ENCODE data around the gene GDI1. TPM values are rescaled to one million over a fixed set of nuclear protein-coding genes. Genes with fewer than 3 reads are reported as not detected.

Gene GDI1
- total and polyA plus RNA-seq, 10 of the 15 experiments (the other 5 are each of a cell fraction or from before 2014, with no cell fraction given), result 0.92 to 102 (median 49.6) TPM

DNA sequence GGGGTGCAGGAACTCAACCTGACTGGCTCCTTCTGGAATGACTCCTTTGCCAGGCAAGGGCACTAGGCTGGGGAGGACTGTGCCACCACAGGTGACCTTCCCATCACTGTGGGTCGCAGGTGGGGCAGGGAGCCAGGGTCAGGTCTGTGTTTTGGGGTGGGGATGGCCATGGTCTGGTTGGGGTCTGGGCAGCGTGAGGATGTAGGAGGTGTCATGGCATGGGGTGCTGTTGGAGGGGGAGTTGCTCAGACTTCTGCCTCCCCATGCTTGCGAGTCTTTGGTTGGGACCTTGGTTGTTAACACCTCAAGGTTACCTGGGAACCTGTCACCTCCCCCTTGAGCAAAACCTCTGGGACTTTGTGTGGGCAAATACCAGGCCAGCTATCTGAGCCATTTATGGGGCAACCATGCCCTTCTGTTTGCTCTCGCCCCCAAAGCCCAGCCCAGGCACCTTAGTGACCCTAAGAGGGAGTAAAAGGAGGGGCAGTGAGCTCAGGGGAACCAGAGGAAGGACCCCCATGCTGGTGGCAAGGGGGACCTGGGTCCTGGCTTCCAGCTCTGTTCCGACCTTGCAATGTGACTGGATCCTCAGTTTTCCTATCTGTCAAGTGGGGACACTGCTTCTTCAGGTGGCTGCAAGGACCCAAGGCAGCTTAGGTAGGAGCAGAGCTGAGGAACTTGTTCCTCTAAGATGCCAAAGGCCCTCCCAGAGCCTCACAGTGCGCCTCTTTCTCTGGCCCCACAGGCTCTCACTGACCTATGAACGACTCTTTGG is 2.4 kb upstream of the GDI1 start:
- no TSS peak for BruUV-seq (replicated peaks)
- intact Hi-C loops (cut with micrococcal nuclease; ENCODE audit: unreplicated experiment) (loop anchor here (5.0 kb wide), 2 partner anchors 37 to 43 kb away; partner anchors contain the start of genes LAGE3 and RPL10), in situ Hi-C loops (cut with MboI) (no loop called here)
- ATAC-seq (no peak), DNase-seq (ENCODE audit: low read depth, low spot score) (no peak), FAIRE-seq (no peak)
- RAD21 ChIA-PET (ENCODE audit: unreplicated experiment), result no interaction called here
- 54% methylated on average over 7 of the region's 7 CpGs for WGBS (ENCODE audit: insufficient coverage, insufficient replicate concordance, low lambda C conversion rate, missing lambda C conversion rate)
- H3K4me1 ChIP-seq (ENCODE audit: control insufficient read depth, insufficient read depth, low read length), result no peaks in the 10 kb centered on the region
- no peaks in the 10 kb centered on the region for H3K27me3 ChIP-seq (replicated peaks in 1 of 2; ENCODE audit: control insufficient read depth in 2 of 2, insufficient read depth in 2 of 2, low read length in 1 of 2)
- H3K36me3 ChIP-seq (ENCODE audit: control insufficient read depth in 2 of 2, insufficient read depth in 2 of 2, low read length in 1 of 2), result peaks cover 0 to 2% of the 10 kb centered on the region in 2 experiments; a peak in 1 of 4 replicates
- TF ChIP-seq POLR2A (IDR thresholded peaks at IDR 0.05; ENCODE audit: low read depth, low read length), result 0 out of 2 replicates have a peak, but pooled peaks have one; percentile 34
- TF ChIP-seq, protein P1, sequence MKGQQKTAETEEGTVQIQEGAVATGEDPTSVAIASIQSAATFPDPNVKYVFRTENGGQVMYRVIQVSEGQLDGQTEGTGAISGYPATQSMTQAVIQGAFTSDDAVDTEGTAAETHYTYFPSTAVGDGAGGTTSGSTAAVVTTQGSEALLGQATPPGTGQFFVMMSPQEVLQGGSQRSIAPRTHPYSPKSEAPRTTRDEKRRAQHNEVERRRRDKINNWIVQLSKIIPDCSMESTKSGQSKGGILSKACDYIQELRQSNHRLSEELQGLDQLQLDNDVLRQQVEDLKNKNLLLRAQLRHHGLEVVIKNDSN (IDR thresholded peaks at IDR 0.05; ENCODE audit: borderline replicate concordance, extremely low read length, insufficient read depth, low read depth, low read length), result no peak
- TF ChIP-seq, protein P2, sequence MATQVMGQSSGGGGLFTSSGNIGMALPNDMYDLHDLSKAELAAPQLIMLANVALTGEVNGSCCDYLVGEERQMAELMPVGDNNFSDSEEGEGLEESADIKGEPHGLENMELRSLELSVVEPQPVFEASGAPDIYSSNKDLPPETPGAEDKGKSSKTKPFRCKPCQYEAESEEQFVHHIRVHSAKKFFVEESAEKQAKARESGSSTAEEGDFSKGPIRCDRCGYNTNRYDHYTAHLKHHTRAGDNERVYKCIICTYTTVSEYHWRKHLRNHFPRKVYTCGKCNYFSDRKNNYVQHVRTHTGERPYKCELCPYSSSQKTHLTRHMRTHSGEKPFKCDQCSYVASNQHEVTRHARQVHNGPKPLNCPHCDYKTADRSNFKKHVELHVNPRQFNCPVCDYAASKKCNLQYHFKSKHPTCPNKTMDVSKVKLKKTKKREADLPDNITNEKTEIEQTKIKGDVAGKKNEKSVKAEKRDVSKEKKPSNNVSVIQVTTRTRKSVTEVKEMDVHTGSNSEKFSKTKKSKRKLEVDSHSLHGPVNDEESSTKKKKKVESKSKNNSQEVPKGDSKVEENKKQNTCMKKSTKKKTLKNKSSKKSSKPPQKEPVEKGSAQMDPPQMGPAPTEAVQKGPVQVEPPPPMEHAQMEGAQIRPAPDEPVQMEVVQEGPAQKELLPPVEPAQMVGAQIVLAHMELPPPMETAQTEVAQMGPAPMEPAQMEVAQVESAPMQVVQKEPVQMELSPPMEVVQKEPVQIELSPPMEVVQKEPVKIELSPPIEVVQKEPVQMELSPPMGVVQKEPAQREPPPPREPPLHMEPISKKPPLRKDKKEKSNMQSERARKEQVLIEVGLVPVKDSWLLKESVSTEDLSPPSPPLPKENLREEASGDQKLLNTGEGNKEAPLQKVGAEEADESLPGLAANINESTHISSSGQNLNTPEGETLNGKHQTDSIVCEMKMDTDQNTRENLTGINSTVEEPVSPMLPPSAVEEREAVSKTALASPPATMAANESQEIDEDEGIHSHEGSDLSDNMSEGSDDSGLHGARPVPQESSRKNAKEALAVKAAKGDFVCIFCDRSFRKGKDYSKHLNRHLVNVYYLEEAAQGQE (IDR thresholded peaks at IDR 0.05; ENCODE audit: low read depth, low read length), result no peak
- no peak for TF ChIP-seq NFXL1 (IDR thresholded peaks at IDR 0.05; ENCODE audit: borderline replicate concordance)
- peaks cover 25% of the 10 kb centered on the region for H3K79me2 ChIP-seq (ENCODE audit: control insufficient read depth, insufficient read depth, low read length)
- SMC1A ChIA-PET (ENCODE audit: uncharacterized antibody, unreplicated experiment), result no interaction called here
- no peak overlapping the region for H2AFZ ChIP-seq (ENCODE audit: control insufficient read depth, low read depth, low read length)
- no peak overlapping the region for H3K4me2 ChIP-seq (ENCODE audit: control insufficient read depth, insufficient read depth)
- H3K4me3 ChIP-seq, result no peak overlapping the region
- no peaks in the 10 kb centered on the region; the same call in 2 of the 3 replicates for H3K9me3 ChIP-seq (replicated peaks; ENCODE audit: control insufficient read depth, insufficient read depth, low read length)
- CTCF ChIA-PET, result no interaction called here
- POLR2A ChIA-PET, result no interaction called here
- H3K9ac ChIP-seq (ENCODE audit: control insufficient read depth, insufficient read depth, low read length), result no peak overlapping the region
- no peaks in the 10 kb centered on the region for H4K20me1 ChIP-seq (ENCODE audit: control insufficient read depth, insufficient read depth)
- no peak overlapping the region for H3K27ac ChIP-seq (ENCODE audit: control insufficient read depth, insufficient read depth)
